Left hindlimb (tissue), 1 donor: ENCODE results near the gene CTR9.

Source experiments
- DNase-seq: peaks from one replicate; pipeline ENCODE4 v3.0.0-alpha.2; 2018

Gene CTR9

DNA sequence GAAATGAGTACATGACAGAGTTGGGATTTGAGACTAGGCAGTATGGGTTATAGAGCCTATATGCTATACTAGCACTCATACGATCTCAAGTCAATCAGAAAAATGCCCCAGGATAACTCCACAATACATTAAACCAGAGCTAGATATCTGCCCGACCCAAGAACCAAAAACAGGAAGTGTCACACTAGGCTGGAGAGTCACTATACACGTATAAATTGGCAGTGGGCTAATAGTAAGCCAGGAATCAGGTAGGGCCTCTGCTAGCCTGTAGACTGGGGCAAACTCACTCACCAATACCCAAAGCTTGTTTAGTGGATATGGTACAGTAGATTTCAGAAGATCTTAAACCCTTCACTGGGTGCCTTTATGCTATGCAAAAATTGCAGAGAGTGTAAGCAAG is 73.8 kb downstream of the CTR9 start:
- no peak for DNase-seq

DNA sequence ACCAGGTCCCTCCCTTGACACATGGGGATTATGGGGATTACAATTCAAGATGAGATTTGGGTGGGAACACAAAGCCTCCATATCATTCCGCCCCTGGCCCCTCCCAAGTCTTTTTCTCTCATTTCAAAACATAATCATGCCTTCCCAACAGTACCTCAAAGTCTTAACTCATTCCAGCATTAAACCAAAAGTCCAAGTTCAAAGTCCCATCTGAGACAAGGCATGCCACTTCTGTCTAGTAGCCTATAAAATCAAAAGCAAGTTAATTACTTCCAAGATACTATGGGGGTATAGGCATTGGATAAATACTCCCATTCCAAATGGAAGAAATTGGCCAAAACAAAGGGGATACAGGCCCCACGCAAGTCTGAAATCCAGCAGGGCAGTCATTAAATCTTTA is 77.4 kb downstream of the CTR9 start:
- no peak for DNase-seq

- no peak for DNase-seq
These were observed 78.1 kb downstream of the CTR9 start for GRCh38 chr11:10829139-10829538.
